Myocyte (in vitro differentiated cells): ENCODE data around the gene SNIP1. TPM values are rescaled to one million over a fixed set of nuclear protein-coding genes. Genes with fewer than 3 reads are reported as not detected.
"Not testable (repeated sequence)": the region's sequence is repeated elsewhere in the genome, so short reads cannot be mapped to it uniquely, and the experiment has no call there.

Experiments
- DNase-seq: peaks from one replicate; pipeline ENCODE4 v3.0.0-alpha.2; 2012; ENCODE audit warnings: low read depth
- microRNA-seq: library from miRNA; unstranded; fragments of <30 nt; microRNA quantifications from one replicate; pipeline ENCODE4, GENCODE V29; 2016
- total RNA-seq: library from RNA; depleted of rRNA; stranded (reverse); fragments of >200 nt; gene quantifications from 2 replicates; pipeline ENCODE4 v1.2.3, GENCODE V29; 2014

Gene SNIP1
- total RNA-seq, 1 donor from 2014 or later = 12.3 TPM

GRCh38 chr1:37514350-37515184, 39.5 kb downstream of the SNIP1 start, which contains the start of gene MEAF6:
Gene MEAF6 (minus strand): TSS chr1:37514766. CDS start chr1:37514746, 20 bp downstream.
- DNase-seq = peak; percentile 80

- no peak for DNase-seq
These were observed 40.2 kb downstream of the SNIP1 start for GRCh38 chr1:37513795-37514349.

- peak; percentile 46 for DNase-seq
These were observed 44.9 kb downstream of the SNIP1 start for GRCh38 chr1:37509181-37509580.

GRCh38 chr1:37506740-37507139, 47.4 kb downstream of the SNIP1 start:
- DNase-seq = no peak

- DNase-seq = not testable (repeated sequence)
These were observed 51.3 kb downstream of the SNIP1 start for GRCh38 chr1:37502791-37503190.

- DNase-seq = no peak
These were observed 52.0 kb downstream of the SNIP1 start for GRCh38 chr1:37502104-37502503.

- no peak for DNase-seq
These were observed 52.4 kb downstream of the SNIP1 start for GRCh38 chr1:37501661-37502060.

- DNase-seq = peak; percentile 86
These were observed 55.0 kb downstream of the SNIP1 start for GRCh38 chr1:37498872-37499617.

- no peak for DNase-seq
These were observed 56.3 kb downstream of the SNIP1 start for GRCh38 chr1:37497832-37498231.

GRCh38 chr1:37495875-37496274, 58.2 kb downstream of the SNIP1 start:
- no peak for DNase-seq

- DNase-seq = no peak
These were observed 60.6 kb downstream of the SNIP1 start for GRCh38 chr1:37493336-37494098.

- no peak for DNase-seq
These were observed 66.5 kb downstream of the SNIP1 start for GRCh38 chr1:37487619-37487984.

GRCh38 chr1:37486680-37487618, 67.1 kb downstream of the SNIP1 start:
- DNase-seq = peak; percentile 95

- DNase-seq = peak; percentile 59
These were observed 68.0 kb downstream of the SNIP1 start for GRCh38 chr1:37485902-37486679.

Small RNA genes within 50 kb of the gene (microRNA-seq; reads per million reads assigned to microRNA genes)
- gene MIR5581 = 1.6 reads per million, percentile 3 among the genes with 10 or more reads in this experiment

Other genes starting within 250 kb of the SNIP1 start
- 6.5 and 7.3 TPM in 2 replicates for gene ZC3H12A, start 79.7 kb downstream of the SNIP1 start, total RNA-seq
- 88.6 and 116 TPM in 2 replicates for gene MEAF6, start 39.5 kb downstream of the SNIP1 start, total RNA-seq
- 35.9 and 45.9 TPM in 2 replicates for gene DNALI1, start 2.6 kb upstream of the SNIP1 start, total RNA-seq
- 57.0 and 76.9 TPM in 2 replicates for gene GNL2, start 41.6 kb upstream of the SNIP1 start, total RNA-seq
- not detected in 2 replicates for gene RSPO1, start 80.6 kb upstream of the SNIP1 start, total RNA-seq
- 0.05 and 0.26 TPM in 2 replicates for gene CDCA8, start 138.2 kb upstream of the SNIP1 start, total RNA-seq
- not detected in 2 replicates for gene EPHA10, start 210.8 kb upstream of the SNIP1 start, total RNA-seq
- gene MANEAL, start 239.6 kb upstream of the SNIP1 start, total RNA-seq = 10.6 and 10.8 TPM in 2 replicates